HL-60 (cell line): ENCODE results near the gene VASP.

Source experiments
- CTCF ChIP-seq: IDR thresholded peaks from one replicate; pipeline ENCODE4 v1.5.1; 2011; ENCODE audit warnings: low read length, control low read depth, inconsistent platforms; ENCODE audit not compliant: insufficient read depth
- POLR2AphosphoS5 ChIP-seq: IDR thresholded peaks from 2 replicates; pipeline ENCODE4 v1.6.1; 2012; ENCODE audit warnings: low read depth
- REST ChIP-seq: IDR thresholded peaks from 2 replicates; pipeline ENCODE4 v1.6.1; 2012; ENCODE audit warnings: low read depth; ENCODE audit not compliant: insufficient replicate concordance

- no peak for TF ChIP-seq CTCF
- no peak for TF ChIP-seq POLR2AphosphoS5
- no peak for TF ChIP-seq REST
These were observed 67.2 kb downstream of the VASP start for GRCh38 chr19:45574526-45574925.
